HuH-7 (cell line): Measurements from ENCODE around the gene ACO1.

Experiments used
- DNase-seq: peaks from one replicate; pipeline ENCODE4 v3.0.0; 2011; ENCODE audit warnings: low spot score

ACO1 gene

DNA sequence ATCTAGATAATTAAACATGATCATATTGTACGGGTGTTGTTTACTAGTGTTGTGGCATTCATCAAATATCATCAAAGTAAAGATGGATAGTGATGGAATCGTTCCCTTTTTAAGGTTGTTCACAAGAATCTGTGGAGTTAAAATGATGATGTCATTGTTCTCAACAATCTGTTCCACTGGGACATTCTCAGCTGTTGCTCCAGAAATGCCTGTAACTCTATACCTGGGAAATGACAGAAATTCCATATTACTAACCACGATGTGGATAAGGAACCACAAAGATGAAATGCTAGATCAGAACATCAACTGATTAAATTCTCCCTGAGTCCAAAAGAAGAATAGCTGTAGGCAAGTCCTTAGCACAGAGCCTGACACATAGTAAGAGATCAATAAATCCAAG is 103.5 kb downstream of the ACO1 start:
- no peak for DNase-seq

DNA sequence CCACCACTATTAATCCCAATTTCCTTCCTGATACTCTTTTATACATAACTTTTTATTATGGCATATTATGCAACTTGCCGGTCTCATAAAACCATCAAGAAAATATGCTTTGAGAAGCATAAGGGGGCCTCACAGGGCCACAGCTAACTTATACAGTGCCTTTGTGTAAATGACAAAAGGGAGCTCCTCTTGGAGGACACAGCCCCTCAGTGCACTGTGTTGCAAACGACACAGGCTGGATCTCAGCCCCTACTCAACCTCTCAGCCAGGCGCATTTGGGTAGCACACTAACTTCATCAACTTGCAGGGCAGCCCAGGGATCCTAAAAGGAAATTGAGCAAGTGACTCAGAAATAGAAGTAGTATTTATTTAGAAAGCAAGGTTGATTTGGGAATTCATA is 106.2 kb downstream of the ACO1 start:
- DNase-seq: no peak

DNA sequence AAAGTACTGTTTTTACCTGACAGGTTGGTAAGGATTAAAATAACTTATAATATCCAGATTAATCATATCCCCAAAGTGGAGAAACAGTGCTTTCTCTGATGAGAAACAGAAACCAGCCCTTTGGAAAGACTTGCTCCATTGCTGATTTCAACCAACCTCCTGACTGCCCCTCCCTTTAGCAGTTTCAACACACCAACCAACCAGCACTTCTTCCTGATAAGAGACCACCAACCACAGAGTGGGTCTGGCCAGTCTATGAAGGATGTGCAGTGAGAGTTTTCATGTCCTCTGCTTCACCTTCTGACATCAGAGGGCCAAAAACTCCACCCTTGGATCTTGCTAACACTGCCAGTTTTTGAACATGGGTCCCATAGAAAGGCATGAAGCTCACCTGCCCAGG is 113.5 kb downstream of the ACO1 start:
- DNase-seq: no peak

GRCh38 chr9:32500768-32501167 is 116.3 kb downstream of the ACO1 start:
- DNase-seq: no peak

GRCh38 chr9:32501868-32502267 is 117.4 kb downstream of the ACO1 start:
- no peak for DNase-seq

DNA sequence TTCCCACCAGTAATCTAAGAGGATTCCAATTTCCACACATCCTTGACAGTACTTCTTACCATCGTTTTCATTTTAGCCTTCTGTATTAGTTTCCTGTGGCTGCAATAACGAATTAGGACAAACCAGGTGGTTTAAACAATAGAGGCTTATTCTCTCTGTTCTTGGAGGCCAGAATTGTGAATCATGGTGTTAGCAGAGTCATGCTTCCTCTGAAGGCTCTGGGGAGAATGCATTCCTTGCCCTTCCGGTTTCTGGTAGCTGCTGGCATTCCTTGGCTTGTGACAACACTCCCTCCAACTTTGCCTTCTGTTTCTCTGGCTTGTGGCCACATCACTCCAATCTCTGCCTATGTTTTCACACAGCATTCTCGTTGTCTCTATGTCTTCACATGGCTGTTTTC is 118.0 kb downstream of the ACO1 start:
- DNase-seq: no peak

GRCh38 chr9:32503008-32503407 is 118.6 kb downstream of the ACO1 start:
- no peak for DNase-seq
